Activated gamma-delta T cell (primary cell): ENCODE measurements around the gene ATN1.

Source experiments
- DNase-seq: peaks from one replicate; lab custom pipeline; 2025; lab: John Stamatoyannopoulos, UW

The ATN1 gene

DNA sequence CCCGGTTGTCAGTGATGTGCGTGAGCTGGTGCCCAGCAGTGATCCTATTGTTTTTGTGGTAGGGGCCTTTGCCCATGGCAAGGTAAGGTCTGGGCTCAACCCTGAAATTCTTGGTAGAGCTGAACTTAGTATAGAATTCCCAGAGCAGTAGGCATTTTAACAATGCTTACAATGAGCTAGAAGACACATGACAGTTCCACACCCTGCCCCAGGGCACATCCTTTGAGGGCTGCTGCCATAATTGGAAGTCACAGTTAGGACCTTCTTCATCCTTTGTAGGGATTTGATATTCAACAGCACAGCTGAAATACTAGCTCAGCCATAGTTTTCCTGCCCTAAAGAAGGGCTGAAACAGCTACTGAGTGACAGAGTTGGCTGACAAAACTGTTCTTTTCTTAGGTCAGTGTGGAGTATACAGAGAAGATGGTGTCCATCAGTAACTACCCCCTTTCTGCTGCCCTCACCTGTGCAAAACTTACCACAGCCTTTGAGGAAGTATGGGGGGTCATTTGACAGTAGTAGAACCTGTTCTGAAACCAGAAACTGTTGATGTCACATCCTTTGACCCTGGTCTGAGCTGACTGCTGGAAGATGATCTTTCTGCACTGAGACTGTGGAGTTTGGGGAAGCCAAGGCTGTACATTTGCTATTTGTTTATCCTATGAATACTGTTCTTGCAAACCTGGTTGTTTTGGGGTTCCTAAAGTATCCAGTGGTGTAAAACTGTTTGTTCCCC, 47.7 kb downstream of the ATN1 start:
- no peak for DNase-seq

DNA sequence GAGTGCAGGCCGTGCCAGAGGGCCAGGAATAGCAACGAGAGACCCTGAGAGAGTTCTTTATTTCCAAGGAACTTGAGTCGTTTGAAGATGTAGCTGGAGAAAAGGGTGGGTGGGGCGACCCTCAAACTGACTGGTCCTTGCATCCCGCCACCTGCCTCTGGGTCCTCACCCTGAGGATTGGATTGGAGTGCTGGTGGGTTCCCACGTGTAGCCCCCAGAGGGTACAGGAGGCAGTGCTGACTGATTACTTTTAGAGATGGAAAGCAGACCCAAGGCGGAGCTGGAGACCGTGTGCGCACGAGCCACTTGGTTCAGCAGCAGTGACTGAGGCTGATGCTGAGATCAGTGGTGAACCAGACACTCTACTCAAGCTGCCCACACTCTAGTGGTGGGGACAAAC, 49.9 kb downstream of the ATN1 start:
- DNase-seq: no peak

DNA sequence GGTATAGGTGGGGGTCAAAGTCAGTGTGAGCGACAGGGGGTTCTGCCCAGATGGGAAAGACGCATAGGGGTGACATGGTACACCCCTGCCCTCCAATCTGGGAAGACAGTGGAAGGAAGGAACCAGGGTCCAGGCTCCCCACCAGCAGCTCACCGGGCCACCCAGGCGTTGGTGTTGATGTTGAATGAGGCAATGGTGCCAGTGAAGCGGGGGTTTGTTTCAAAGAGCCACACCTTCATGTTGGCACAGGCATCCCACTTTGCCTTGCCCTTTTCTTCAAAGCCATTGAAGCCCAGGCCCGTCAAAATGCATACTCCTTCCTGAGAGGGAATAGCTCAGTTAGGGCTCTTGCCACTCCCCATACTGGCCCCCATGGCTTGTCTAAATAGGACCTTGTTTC, 50.4 kb downstream of the ATN1 start:
- no peak for DNase-seq

- no peak for DNase-seq
These were observed 50.9 kb downstream of the ATN1 start for GRCh38 chr12:6978611-6979011.

DNA sequence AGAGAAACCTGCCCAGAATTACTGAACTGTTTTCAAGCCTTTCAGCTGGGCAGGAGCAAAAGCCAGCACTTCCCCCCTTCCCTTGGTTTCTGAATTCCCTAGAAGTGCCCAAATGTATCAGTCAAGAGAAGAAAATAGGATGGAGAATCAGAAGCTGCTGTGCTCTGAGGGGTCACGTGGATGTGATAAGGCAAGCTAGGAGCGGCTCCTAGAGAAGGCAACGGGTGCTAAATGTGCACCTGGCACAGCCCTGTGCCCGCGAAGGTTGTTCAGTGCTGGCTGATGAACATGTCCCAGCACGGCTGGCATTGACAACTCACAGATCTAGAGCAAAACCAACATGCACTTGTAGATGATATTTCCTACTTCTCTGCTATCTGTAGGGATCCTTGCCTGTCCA, 51.3 kb downstream of the ATN1 start:
- no peak for DNase-seq

DNA sequence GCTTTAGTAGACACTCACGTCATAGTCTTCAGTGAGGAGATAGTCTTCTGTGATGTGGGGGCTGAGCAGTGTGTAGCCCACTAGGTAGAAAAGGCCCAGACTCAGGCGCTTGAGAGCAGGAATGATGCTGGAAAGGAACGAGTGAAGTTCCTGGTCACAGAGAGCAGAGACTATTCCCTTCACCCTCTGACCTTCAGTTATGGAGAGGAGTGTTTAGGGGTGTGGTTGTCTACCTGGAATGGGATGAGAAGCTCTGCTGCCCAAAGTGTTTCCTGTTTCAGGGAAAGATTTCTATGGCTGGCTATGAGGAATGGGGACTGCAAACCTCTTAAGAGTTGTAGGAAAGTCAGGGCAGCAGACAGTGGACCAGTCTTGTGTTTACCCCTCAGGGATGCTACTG, 51.7 kb downstream of the ATN1 start:
- DNase-seq: no peak

DNA sequence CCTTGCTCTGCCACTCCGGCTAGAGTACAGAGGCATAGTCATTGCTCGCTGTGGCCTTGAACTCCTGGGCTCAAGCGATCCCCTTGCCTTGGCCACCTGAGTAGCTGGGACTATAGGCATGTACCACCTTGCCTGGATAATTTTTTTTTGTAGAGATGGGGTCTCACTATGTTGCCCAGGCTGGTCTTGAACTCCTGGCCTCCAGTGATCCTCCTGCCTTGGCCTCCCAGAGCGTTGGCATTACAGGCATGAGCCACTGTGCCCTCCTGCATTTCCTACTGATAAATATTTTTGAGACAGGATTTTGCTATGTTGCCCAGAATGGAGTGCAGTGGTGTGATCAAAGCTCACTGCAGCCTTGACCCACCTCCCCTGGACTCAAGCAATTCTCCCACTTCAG, 52.3 kb downstream of the ATN1 start:
- DNase-seq: no peak

DNA sequence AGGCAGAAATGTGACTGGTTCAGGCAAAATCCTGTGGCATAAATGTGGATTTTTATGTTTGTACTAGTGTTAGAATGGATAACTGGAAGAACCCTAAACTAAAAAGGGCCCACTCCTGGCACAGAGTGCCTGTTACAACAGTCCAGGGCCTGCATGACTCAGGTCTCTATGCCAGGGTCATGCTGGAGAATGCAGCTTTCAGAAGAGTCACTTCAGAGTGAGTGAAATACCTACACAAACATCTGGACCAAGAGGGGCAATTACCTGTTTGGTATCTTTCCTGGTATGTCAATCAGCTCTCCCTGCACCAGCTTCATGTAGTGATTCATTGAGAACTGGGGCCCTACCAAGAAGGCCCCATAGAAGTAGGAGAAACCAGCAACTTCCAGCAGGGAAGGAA, 53.0 kb downstream of the ATN1 start:
- no peak for DNase-seq

GRCh38 chr12:6981152-6982052, 53.6 kb downstream of the ATN1 start:
- DNase-seq: no peak

DNA sequence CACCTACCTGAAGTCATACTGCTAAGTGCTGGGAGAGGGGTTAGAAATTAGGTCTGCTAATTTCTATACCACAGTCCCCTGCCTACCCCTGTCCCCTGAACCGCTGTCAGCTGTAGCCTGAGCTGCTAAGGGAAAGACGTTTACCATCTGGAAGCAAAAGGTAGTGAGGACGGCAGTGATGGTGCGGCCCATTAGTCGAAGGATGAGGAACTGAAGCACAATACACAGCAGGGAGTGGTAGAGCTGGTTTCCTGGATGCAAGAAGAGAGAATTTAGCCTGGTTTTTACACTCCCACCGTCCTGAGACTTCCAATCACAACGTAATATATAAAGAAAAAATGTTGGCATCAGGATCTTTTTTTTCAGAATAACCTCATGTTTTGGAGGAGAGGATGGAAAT, 54.8 kb downstream of the ATN1 start:
- DNase-seq: no peak

- DNase-seq: no peak
These were observed 60.3 kb downstream of the ATN1 start for GRCh38 chr12:6987956-6988553.
